Stimulated activated CD4-positive, alpha-beta T cell treated with anti-CD3 and anti-CD28 coated beads, TNF-alpha, amount 100 ng/mL, for 1 hour (primary cell): ENCODE measurements around the gene TMEM52B.
A peak's percentile ranks its signal among the peaks of the same experiment; 100 is the strongest.
"Not testable (repeated sequence)": the region's sequence is repeated elsewhere in the genome, so short reads cannot be mapped to it uniquely, and the experiment has no call there.

Experiments
- DNase-seq, 3 donors: peaks; one replicate each; pipeline ENCODE4 v3.0.0-alpha.2; 2020; ENCODE audit warnings: low read depth in 3 of 3, low spot score in 1 of 3

The TMEM52B gene

GRCh38 chr12:10211101-10211939 is 32.5 kb downstream of the TMEM52B start:
- DNase-seq = no peak

GRCh38 chr12:10211940-10212738 is 33.3 kb downstream of the TMEM52B start:
- peak; percentile 46 to 76 (median 53) for DNase-seq

GRCh38 chr12:10212739-10213131 is 33.9 kb downstream of the TMEM52B start, which contains the start of gene GABARAPL1:
Gene GABARAPL1, plus strand, starts transcription at chr12:10212877. Its CDS starts 253 bp downstream, at chr12:10213130.
- DNase-seq = peak; percentile 39 to 69 (median 52)

- peak; percentile 35 to 46 (median 35) for DNase-seq
Measured at GRCh38 chr12:10213168-10214135, 34.6 kb downstream of the TMEM52B start.

- no peak for DNase-seq
Measured at GRCh38 chr12:10214136-10214894, 35.5 kb downstream of the TMEM52B start.

GRCh38 chr12:10214895-10215267 is 36.0 kb downstream of the TMEM52B start:
- DNase-seq = no peak

GRCh38 chr12:10215436-10215835 is 36.6 kb downstream of the TMEM52B start:
- DNase-seq = no peak

GRCh38 chr12:10215946-10216345 is 37.1 kb downstream of the TMEM52B start:
- not testable (repeated sequence) for DNase-seq

GRCh38 chr12:10218021-10218420 is 39.2 kb downstream of the TMEM52B start:
- no peak for DNase-seq

GRCh38 chr12:10220398-10221077 is 41.7 kb downstream of the TMEM52B start:
- no peak for DNase-seq

GRCh38 chr12:10221846-10222245 is 43.0 kb downstream of the TMEM52B start:
- DNase-seq = no peak

- DNase-seq = no peak
Measured at GRCh38 chr12:10223208-10223607, 44.4 kb downstream of the TMEM52B start.

GRCh38 chr12:10225426-10225825 is 46.6 kb downstream of the TMEM52B start:
- DNase-seq = not testable (repeated sequence)

GRCh38 chr12:10226086-10226485 is 47.3 kb downstream of the TMEM52B start:
- no peak for DNase-seq

- DNase-seq = no peak
Measured at GRCh38 chr12:10226731-10227130, 47.9 kb downstream of the TMEM52B start.

- DNase-seq = no peak
Measured at GRCh38 chr12:10227648-10228047, 48.8 kb downstream of the TMEM52B start.

GRCh38 chr12:10234562-10234961 is 55.7 kb downstream of the TMEM52B start:
- DNase-seq = no peak

GRCh38 chr12:10235761-10236631 is 57.2 kb downstream of the TMEM52B start:
- peak in 1 of 3 donors; percentile 38 for DNase-seq

- no peak for DNase-seq
Measured at GRCh38 chr12:10236720-10237119, 57.9 kb downstream of the TMEM52B start.
